ENCODE data around the gene RAP1B.
"Not testable (repeated sequence)": the region's sequence is repeated elsewhere in the genome, so short reads cannot be mapped to it uniquely, and the experiment has no call there.

RAP1B gene

GRCh38 chr12:68667291-68667690 lies 56.6 kb downstream of the RAP1B start:
- no peak overlapping the region for H3K4me3 ChIP-seq (ENCODE audit: low read depth, low read length)
- no peak for TF ChIP-seq CTCF (IDR thresholded peaks at IDR 0.05; ENCODE audit: borderline replicate concordance, insufficient read depth, low read depth, low read length)

GRCh38 chr12:68667896-68668295 lies 57.2 kb downstream of the RAP1B start:
- H3K4me3 ChIP-seq (ENCODE audit: low read depth, low read length): no peak overlapping the region
- TF ChIP-seq CTCF (IDR thresholded peaks at IDR 0.05; ENCODE audit: borderline replicate concordance, insufficient read depth, low read depth, low read length): no peak

- no peak for TF ChIP-seq CTCF (IDR thresholded peaks at IDR 0.05; ENCODE audit: borderline replicate concordance, insufficient read depth, low read depth, low read length)
- H3K4me3 ChIP-seq (ENCODE audit: low read depth, low read length): no peak overlapping the region
Observed at GRCh38 chr12:68671179-68671578, 60.5 kb downstream of the RAP1B start.

- no peak overlapping the region for H3K4me3 ChIP-seq (ENCODE audit: low read depth, low read length)
- no peak for TF ChIP-seq CTCF (IDR thresholded peaks at IDR 0.05; ENCODE audit: borderline replicate concordance, insufficient read depth, low read depth, low read length)
Observed at GRCh38 chr12:68673788-68674187, 63.1 kb downstream of the RAP1B start.

GRCh38 chr12:68674376-68674775 lies 63.7 kb downstream of the RAP1B start:
- no peak for TF ChIP-seq CTCF (IDR thresholded peaks at IDR 0.05; ENCODE audit: borderline replicate concordance, insufficient read depth, low read depth, low read length)
- H3K4me3 ChIP-seq (ENCODE audit: low read depth, low read length): no peak overlapping the region

- no peak overlapping the region for H3K4me3 ChIP-seq (ENCODE audit: low read depth, low read length)
- no peak for TF ChIP-seq CTCF (IDR thresholded peaks at IDR 0.05; ENCODE audit: borderline replicate concordance, insufficient read depth, low read depth, low read length)
Observed at GRCh38 chr12:68675101-68675842, 64.6 kb downstream of the RAP1B start.

GRCh38 chr12:68676854-68677253 lies 66.2 kb downstream of the RAP1B start:
- not testable (repeated sequence) for H3K4me3 ChIP-seq (ENCODE audit: low read depth, low read length)
